ENCODE results near the gene NOX3.
A peak's percentile ranks its signal among the peaks of the same experiment; 100 is the strongest.
"Not testable (repeated sequence)": the region's sequence is repeated elsewhere in the genome, so short reads cannot be mapped to it uniquely, and the experiment has no call there.

NOX3 gene, protein sequence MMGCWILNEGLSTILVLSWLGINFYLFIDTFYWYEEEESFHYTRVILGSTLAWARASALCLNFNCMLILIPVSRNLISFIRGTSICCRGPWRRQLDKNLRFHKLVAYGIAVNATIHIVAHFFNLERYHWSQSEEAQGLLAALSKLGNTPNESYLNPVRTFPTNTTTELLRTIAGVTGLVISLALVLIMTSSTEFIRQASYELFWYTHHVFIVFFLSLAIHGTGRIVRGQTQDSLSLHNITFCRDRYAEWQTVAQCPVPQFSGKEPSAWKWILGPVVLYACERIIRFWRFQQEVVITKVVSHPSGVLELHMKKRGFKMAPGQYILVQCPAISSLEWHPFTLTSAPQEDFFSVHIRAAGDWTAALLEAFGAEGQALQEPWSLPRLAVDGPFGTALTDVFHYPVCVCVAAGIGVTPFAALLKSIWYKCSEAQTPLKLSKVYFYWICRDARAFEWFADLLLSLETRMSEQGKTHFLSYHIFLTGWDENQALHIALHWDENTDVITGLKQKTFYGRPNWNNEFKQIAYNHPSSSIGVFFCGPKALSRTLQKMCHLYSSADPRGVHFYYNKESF

DNA sequence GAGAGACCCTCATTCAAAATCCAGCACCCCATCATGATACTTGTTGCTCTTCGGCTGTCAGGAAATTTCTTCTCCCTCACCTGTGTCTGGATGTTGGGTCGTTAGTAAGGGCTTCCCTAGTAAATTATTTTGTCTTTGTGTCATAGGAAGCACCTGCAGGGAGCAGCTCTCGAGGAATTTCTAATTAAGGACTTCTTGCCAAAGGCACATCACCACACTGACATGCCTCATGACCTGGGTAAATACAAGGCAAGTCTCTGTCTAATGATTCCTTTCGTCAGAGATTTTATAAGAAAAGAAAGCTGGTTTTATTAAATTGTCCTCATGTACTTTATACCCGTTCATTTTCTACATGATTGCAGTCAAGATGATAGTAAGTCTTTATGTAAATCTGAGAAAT, at the start of gene NOX3:
Gene NOX3 (minus strand): TSS at position 74 of the 400 bp plus-strand sequence. CDS start 39 bp downstream, at position 35.
- DNase-seq (ENCODE audit: low spot score): no peak

DNA sequence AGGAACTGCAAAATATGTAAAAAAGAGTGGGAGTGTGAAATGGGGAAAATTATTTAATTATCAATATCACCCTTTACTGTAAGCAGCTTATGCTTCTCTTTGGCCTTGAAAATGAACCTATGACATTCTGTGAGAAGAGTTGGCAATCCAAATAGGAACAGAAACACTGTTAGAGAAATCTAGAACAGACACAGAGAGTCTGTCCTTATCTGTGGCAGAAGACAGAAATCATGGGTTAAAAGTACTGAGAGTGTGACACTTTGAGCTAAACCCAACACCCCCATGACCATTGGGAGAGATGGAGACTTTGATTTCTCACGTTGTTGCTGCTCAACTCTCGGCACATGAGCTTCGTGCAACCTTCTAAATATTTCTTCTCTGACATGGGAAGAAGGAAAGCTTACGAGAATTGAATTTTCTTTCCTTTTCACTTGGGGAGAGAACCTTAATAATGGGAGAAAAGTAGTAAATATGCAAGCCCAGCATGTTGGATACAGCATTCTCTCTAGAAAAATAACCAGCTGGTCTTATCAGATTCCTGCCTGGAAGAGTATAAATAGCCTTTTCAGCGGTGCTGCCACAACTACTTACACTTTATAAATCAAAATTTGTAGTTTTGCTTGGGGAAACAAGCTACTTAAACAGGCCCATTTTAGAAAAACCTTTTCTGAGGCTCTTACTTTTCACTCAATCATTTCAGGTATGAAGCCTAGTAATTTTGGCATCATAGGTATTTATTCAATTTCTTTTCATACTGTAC, 49.4 kb upstream of the NOX3 start:
- DNase-seq (ENCODE audit: low spot score): no peak

DNA sequence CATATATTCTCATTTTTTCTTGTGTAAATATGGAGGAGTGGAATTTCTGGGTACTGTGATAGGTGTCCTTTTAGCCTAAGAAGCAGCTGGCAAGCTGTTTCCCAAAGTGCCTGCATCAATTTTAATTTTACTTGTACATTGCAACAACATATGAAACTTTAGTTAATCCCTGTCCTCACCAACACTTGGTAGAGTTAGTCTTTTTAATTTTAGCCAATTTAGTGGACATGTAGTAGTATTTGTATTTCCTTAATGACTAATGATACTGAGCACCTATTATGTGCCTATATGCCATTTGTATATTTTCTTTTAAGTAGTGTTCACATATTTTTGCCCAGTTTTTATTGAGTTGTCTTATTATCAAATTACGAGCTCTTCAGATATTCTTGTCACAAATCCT, 46.8 kb upstream of the NOX3 start:
- no peak for DNase-seq (ENCODE audit: low spot score)

DNA sequence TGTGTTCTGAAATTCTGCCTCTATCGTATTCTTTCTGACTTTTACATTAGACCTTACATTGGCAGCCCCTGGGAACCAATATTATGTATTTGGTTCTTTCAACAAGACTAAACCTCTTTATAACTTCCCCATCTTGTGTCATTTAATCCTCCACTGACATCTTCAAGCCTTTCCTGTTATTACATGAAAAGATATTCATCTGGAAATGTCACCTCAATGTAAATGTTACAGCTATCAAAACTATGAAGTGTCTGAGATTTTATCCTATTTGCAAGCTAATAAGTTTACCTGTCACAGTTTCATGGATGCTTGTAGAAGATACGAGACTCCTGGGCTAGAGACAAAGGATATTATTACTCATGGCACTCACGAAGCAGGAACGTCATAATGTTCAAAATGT, 43.9 kb upstream of the NOX3 start:
- no peak for DNase-seq (ENCODE audit: low spot score)

DNA sequence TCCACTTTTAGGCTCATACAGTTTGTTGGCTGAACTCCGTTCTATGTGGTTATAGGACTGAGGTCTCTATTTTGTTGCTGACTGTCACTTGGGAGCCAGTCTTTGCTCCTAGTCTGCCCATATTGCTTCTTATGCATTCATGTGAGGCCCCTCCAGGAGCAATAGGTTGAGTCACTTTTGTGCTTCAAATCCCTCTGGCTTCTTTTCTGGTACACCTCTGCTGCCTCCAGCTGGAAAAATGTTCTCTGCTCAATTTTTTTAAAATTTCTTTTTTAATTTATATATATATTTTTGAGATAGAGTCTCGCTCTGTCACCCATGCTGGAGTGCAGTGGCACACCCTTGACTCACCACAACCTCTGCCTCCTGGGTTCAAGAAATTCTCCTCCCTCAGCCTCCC, 42.7 kb upstream of the NOX3 start:
- DNase-seq (ENCODE audit: low spot score): no peak

DNA sequence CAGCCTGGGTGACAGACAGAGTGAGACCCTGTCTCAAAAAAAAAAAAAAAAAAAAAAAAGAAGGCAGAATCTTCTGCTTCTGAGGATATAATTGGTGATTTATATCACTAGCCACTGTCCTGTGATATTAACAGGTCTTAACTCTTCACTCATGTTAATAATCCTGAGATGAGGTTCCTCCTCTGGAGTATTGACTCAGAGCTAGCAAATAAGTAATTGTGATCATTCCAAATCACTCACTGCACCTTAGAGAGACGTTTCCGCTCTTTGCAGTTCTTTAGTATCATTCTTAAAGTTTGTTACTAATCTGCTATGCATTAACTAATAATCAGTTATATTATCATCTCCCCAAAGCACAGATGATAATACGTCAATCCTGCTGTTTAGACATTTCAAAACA, 41.6 kb upstream of the NOX3 start:
- no peak for DNase-seq (ENCODE audit: low spot score)

DNA sequence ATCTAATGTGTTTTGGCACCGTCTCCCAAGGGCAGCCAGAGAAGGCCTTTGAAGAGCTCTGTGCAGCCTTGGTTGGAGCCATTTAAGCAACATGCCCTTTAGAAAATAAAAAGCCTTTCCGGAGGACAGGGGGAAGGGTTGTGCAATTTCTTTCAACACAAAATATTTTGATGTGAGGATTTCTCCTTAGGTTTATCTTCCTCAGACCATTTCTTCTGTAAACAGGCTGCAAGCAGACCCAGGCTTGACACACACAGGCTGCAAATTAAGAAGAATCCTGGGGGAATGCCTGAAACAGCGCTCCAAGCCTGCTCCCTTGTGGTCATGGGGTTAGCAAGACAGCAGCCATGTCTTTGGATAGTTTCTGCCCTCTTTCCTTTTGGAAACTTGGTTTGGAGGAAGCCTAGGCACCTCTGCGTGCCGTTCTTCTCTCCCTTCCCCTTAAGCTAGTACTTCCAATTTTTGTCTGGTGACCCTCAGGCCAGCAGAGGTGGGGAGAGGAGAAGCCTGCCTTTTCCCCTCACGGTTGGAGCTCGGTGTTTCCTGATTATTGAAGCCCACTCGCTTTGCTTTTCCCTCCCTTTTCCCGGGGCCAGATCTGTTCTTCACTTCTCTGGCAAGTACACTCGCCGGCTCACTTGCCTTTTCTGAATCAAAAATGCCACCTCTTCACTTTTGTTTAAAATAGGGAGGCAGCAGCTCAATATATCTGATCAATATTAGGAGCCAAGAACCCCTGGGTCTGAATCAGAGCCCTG, 39.6 kb upstream of the NOX3 start:
- peak; percentile 82 for DNase-seq (ENCODE audit: low spot score)

DNA sequence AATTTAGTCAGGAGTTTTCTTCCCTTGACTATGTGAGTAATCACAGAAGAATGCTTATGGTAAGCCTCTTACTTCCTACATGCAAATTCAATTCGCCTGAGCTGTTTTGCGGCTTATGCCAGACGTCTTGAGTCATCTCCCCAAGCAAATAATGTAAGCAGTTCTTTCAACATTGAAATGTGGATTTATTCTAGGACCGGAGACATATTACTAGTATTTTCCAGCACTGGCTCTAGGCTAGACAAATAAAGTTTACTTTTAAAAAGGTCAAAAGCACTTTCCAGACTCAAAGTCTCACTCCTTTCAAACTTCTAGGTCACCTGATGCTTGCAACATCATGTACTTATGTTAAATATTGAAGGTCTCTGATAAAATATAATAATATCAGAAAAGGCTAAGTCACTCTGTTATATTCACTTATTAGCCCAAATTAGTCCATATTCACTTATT, 38.1 kb upstream of the NOX3 start:
- DNase-seq (ENCODE audit: low spot score): peak; percentile 84

DNA sequence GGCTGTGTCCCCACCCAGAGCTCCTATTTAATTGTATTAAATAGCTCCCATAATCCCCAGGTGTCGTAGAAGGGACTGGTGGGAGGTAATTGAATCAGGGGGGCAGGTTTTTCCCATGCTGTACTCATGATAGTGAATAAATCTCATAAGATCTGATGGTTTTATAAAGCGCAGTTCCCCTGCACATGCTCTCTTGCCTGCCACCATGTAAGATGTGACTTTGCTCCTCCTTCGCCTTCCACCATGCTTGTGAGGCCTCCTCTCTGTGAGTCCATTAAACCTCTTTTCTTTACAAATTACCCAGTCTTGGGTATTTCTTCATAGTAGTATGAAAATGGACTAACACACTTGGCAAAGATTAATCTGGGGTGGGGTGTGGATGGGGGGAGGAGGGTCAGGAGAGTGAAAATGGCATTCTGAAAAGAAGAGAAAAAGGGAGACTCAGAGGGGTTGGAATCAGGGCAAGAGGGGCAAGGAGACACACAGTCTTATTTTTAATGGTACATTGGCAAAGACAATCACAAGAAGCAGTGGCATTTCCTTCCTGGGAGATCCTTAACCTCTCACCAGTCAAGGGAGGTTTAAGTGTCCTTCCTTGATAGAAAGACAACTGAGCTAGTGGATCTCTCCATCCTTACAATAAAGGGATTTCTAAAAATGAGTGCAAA, 37.5 kb upstream of the NOX3 start:
- DNase-seq (ENCODE audit: low spot score): no peak

DNA sequence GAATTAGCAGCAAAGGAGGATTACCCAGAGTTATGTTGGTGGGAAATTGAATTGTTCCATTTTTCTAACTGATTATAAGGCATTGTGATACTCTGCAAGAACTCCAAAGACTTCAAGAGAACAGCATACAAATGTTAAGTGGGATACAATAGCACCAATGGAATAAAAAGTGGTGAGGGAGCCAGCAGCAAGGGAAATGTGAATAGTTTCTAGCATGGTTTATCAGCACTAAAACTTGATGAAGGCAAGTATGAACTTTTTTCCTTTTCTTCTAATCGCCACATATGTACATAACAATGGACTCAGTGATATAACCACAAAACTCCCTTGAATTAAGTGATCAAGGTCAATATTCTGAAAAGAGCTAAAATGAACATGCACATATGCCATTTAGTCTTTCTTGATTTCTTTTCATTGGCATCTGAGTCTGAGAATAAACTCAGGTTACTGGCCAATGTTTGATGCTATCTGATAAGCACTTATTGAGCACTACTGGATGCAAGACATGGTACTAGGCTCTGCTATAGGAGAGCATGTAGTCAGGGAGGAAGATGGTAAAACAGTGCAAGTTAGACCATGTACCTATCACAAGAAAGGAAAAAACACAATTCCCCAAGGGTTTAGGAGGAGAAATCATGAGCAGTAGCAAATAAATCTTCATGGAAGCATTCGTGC, 36.6 kb upstream of the NOX3 start:
- DNase-seq (ENCODE audit: low spot score): no peak

DNA sequence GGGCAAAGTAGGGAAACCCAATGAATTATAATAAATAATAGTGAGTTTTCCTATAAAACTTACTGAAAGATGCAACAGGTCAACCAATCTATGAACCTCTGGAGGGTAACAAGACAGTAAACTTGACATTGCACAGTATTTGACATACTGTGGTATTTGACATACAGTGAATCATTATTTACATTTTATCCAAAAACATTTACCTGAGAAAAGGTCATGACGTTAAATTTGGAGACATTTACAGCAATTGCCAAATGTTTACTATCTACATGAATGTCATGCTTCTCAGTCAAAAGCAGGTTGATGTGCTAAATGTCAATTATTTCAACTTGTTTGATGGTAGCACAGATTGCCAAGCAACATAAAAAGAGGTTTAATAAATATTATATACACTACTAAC, 35.8 kb upstream of the NOX3 start:
- DNase-seq (ENCODE audit: low spot score): no peak

DNA sequence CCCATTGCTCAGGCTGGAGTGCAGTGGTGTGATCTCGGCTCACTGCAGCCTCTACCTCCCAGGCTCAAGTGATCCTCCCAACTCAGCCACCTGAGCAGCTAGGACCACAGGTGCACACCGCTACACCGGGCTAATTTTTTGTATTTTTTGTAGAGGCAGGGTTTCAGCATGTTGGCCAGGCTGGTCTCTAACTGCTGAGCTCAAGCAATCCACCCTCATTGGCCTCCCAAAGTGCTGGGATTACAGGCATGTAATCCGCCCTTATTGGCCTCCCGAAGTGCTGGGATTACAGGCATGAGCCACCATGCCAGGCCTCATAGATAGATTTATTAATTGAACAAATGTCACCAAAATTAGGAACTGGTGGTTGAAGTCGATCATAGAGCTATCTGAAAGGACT, 32.6 kb upstream of the NOX3 start:
- DNase-seq (ENCODE audit: low spot score): not testable (repeated sequence)

DNA sequence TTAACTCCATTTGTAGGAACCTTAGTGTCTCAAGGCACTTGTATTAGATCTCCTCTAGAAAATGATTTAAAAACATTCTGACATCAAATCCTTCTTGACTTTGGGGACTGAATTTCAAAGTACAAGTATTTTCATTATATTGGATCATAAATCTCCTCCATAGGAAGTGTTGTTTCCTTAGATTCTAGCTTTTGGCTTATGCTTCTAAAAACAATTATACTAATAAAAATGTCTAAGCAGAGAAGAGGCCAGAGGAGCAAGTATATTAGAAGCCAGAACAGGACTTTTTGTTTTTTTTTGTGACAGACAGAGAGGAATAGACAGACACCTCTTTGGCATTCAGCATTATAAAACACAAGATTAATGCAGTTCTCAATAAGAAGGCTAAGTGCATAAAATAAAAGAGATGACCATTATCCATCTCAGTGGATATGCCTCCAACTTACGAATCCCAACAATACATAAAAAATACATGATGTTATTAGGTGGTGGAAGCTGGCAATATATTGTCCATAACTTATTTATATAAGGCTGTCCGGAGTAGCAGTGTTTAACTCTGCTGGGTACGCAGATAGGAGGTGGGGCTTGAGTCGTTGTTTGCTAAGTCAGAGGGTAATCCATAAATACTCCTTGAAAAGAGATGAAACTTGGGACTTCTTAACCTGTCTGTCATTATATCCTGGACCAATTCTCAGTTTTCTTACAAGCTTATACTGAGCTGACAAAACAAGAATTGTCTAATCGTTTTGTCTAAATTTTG, 31.9 kb upstream of the NOX3 start:
- no peak for DNase-seq (ENCODE audit: low spot score)

DNA sequence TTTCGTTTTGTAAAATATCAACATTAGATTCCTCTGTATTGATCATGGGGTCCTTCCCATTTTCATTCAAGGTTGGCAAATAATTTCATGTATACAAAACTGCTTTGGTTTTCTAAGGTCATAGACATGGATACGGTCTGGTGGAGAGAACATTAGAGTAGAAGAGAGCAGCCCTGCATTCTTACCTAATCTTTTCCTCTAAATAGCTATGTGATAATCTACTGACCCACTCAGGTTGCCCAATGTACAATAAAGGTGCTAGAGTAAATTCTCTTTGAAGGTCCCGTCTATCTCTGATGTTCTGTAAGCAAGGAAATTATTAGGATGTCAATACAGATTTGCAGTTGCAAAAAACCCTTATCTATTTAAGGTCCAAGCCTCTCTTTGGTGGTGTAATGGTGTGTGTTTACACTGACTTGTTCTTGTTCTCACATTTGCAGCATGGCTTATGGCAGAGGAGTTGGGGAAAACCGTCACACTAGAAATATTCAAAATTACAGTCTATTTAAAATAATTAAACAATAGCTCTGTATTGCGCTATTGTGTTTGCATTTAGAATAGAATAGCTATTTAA, 31.2 kb upstream of the NOX3 start:
- no peak for DNase-seq (ENCODE audit: low spot score)

DNA sequence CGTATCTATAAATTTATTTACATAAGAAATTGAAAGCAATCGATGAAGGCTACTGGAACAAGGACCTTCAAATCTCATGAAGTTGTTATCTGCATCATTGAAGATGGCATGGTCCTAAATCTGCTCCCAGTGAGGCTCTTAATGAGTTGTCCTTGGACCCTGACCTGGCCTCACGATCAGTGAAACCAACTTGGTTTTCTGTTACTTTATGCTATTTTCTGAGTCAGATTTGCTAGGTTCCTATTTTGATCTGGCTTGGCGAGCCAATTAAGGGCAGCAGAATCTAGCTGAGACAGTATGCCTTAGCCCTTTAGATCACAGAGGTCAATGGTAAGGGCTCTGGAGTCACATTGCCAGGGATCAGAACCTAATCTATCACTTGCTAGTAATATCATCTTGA, 30.1 kb upstream of the NOX3 start:
- no peak for DNase-seq (ENCODE audit: low spot score)

DNA sequence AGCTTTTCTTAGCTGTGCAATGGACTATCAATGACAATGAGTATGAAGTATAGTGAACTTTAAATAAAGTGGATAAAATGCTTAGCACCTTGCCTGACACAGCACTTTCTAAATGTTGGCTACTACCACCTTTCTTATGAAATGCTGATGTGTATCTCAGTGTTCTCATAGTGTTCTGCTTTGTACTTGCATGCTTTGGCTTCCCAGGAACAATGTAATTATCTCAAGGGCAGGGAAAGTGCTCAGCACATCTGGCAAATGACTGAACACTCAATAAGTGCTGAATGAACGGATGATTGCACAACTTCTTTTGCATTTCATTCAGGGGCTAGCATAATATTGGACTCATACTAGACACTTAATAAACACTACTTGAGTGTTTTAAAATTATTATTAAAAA, 28.2 kb upstream of the NOX3 start:
- DNase-seq (ENCODE audit: low spot score): peak; percentile 59

DNA sequence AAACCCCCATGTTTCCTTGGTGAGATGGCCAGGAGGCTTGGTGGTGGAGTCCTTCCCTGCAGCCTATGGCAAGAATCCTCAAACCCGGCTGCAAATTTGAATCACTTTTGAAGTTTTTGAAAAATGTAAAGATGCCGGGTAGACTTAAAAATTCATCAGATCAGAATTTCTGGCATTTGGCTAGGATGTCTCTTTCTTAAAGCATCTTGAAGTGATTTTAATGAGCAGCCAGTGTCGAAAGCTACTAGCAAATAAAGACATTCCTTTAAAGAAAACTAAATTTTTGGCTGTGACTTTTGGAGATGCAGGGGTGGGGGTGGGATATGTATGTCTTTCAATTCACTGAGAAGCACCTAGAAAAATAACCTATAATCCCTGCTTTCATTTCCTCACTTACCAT, 25.6 kb upstream of the NOX3 start:
- DNase-seq (ENCODE audit: low spot score): peak; percentile 54

DNA sequence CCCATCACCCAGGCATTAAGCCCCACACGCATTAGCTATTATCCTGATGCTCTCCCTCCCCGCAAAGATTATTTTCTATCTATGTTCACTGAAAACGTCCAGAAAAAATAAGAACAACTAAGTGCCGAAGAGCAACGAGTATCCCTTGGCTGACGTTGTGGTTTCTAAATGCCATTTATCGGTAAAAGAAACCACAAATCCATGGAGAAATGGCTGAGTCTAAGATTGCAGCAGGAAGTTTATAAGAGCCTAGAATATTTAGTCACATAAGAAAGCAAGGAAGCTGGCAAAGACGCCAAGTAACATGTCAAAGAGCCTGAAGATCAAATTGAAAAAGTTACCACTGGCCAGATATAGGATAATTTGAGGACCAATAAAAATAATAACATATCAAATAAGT, 18.1 kb upstream of the NOX3 start:
- DNase-seq (ENCODE audit: low spot score): no peak

DNA sequence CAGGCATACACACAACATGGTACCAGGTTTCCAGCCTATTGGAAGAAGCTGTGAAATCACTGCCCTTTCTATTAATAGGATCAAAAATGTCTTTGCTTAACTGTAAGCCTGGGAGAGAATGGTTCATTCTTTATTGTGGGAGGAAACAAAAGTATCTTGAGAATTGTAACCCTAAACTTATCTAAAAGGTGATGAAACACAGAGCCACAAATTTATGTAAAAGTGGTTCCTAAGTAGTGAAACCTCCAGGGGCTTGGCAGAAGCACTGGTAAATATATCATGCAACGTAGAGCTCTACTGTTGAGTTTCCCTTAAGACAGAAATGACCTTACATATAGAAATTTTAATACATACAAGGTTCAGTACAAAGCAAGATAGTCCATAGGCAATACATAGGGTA, 17.2 kb upstream of the NOX3 start:
- DNase-seq (ENCODE audit: low spot score): peak; percentile 18

DNA sequence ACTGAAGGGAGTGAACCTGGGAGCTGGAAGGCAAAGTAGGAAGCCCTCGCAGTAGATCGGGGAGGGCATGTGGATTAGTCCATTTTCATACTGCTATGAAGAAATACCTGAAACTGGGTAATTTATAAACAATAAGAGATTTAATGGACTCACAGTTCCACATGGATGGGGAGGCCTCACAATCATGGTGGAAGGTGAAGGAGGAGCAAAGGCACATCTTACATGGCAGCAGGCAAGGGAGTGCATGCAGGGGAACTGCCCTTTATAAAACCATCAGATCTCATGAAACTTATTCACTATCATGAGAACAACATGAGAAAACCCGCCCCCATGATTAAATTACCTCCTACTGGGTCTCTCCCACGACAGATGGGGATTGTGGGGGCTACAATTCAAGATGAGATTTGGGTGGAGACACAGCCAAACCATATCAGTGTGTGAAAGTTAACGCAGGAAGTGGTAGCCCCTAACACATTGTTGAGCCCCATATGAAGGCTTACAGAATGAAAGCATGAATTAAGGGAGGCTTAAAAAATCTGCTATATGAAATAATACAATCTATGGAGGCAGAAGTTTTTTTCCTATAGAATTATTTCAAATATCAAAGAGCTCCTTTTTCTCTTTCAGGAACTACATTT, 15.5 kb upstream of the NOX3 start:
- not testable (repeated sequence) for DNase-seq (ENCODE audit: low spot score)

Measured in GM03348 (cell line).